AG10803 (cell line): ENCODE results near the gene TRMU.

Source experiments
- DNase-seq: peaks from one replicate; pipeline ENCODE4 v3.0.0; 2010; ENCODE audit warnings: low read depth
- H3K4me3 ChIP-seq: 2 replicates; pipeline ENCODE4 v1.5.1; 2011; ENCODE audit warnings: mild to moderate bottlenecking, low read length, control low read depth
- CTCF ChIP-seq: conservative IDR thresholded peaks from 2 replicates; pipeline ENCODE4 v1.5.1; 2011; ENCODE audit warnings: mild to moderate bottlenecking, low read length, control low read depth, inconsistent platforms

The TRMU gene

GRCh38 chr22:46357711-46358520, 22.4 kb downstream of the TRMU start:
- no peak for DNase-seq
- TF ChIP-seq CTCF, result no peak
- H3K4me3 ChIP-seq, result no peak overlapping the region

- no peak for DNase-seq
- TF ChIP-seq CTCF, result no peak
- no peak overlapping the region for H3K4me3 ChIP-seq
Observed at GRCh38 chr22:46358766-46359165, 23.3 kb downstream of the TRMU start.

GRCh38 chr22:46359362-46359761, 23.8 kb downstream of the TRMU start:
- H3K4me3 ChIP-seq, result no peak overlapping the region
- no peak for TF ChIP-seq CTCF
- DNase-seq, result no peak

- TF ChIP-seq CTCF, result no peak
- DNase-seq, result no peak
- no peak overlapping the region for H3K4me3 ChIP-seq
Observed at GRCh38 chr22:46360097-46360496, 24.6 kb downstream of the TRMU start.

GRCh38 chr22:46360891-46361290, 25.4 kb downstream of the TRMU start:
- DNase-seq, result no peak
- no peak for TF ChIP-seq CTCF

GRCh38 chr22:46361826-46362202, 26.3 kb downstream of the TRMU start:
- DNase-seq, result no peak
- no peak overlapping the region for H3K4me3 ChIP-seq
- TF ChIP-seq CTCF, result no peak

More at GRCh38 chr22:46360891-46361290, 25.4 kb downstream of the TRMU start:
- H3K4me3 ChIP-seq, result no peak overlapping the region

- DNase-seq, result no peak
- H3K4me3 ChIP-seq, result no peak overlapping the region
- no peak for TF ChIP-seq CTCF
Observed at GRCh38 chr22:46362203-46362933, 26.9 kb downstream of the TRMU start.
